Stimulated activated CD8-positive, alpha-beta memory T cell treated with anti-CD3 and anti-CD28 coated beads, Interleukin-4, amount 100 ng/mL, for 48 hours (primary cell): ENCODE data around the gene MOCS3.
A peak's percentile ranks its signal among the peaks of the same experiment; 100 is the strongest.

Experiments
- DNase-seq: peaks from one replicate; pipeline ENCODE4 v3.0.0-alpha.2; 2020

MOCS3 gene

GRCh38 chr20:50982363-50982762 is 23.7 kb downstream of the MOCS3 start:
- DNase-seq = no peak

- DNase-seq = no peak
Observed at GRCh38 chr20:50983321-50983720, 24.7 kb downstream of the MOCS3 start.

GRCh38 chr20:50987493-50988210 is 29.0 kb downstream of the MOCS3 start:
- peak; percentile 69 for DNase-seq

GRCh38 chr20:50991076-50991475 is 32.5 kb downstream of the MOCS3 start:
- DNase-seq = no peak

GRCh38 chr20:50992336-50992732 is 33.7 kb downstream of the MOCS3 start:
- no peak for DNase-seq

GRCh38 chr20:50992733-50993457 is 34.3 kb downstream of the MOCS3 start:
- DNase-seq = peak; percentile 64

- DNase-seq = no peak
Observed at GRCh38 chr20:50993876-50994275, 35.3 kb downstream of the MOCS3 start.

- no peak for DNase-seq
Observed at GRCh38 chr20:50995506-50995905, 36.9 kb downstream of the MOCS3 start.

GRCh38 chr20:50996901-50997865 is 38.6 kb downstream of the MOCS3 start:
- DNase-seq = no peak

- DNase-seq = no peak
Observed at GRCh38 chr20:50999355-50999754, 40.7 kb downstream of the MOCS3 start.

GRCh38 chr20:51001430-51002265 is 43.0 kb downstream of the MOCS3 start:
- DNase-seq = no peak

GRCh38 chr20:51002633-51003032 is 44.0 kb downstream of the MOCS3 start:
- DNase-seq = no peak

GRCh38 chr20:51003753-51004152 is 45.1 kb downstream of the MOCS3 start:
- DNase-seq = no peak

- no peak for DNase-seq
Observed at GRCh38 chr20:51004305-51004727, 45.7 kb downstream of the MOCS3 start.

GRCh38 chr20:51004781-51005180 is 46.2 kb downstream of the MOCS3 start:
- no peak for DNase-seq

- no peak for DNase-seq
Observed at GRCh38 chr20:51005214-51005613, 46.6 kb downstream of the MOCS3 start.

- no peak for DNase-seq
Observed at GRCh38 chr20:51008718-51009117, 50.1 kb downstream of the MOCS3 start.

- no peak for DNase-seq
Observed at GRCh38 chr20:51009303-51010042, 50.9 kb downstream of the MOCS3 start.

- DNase-seq = no peak
Observed at GRCh38 chr20:51010043-51010365, 51.4 kb downstream of the MOCS3 start.

GRCh38 chr20:51010932-51011331 is 52.3 kb downstream of the MOCS3 start:
- DNase-seq = no peak

- no peak for DNase-seq
Observed at GRCh38 chr20:51011479-51011878, 52.9 kb downstream of the MOCS3 start.

GRCh38 chr20:51012357-51012756 is 53.7 kb downstream of the MOCS3 start:
- DNase-seq = no peak
